Stimulated activated CD4-positive, alpha-beta T cell treated with anti-CD3 and anti-CD28 coated beads, Interleukin-4, amount 100 ng/mL, for 24 hours (primary cell): ENCODE results near the gene DIP2C.

Experiments used
- DNase-seq: peaks from one replicate; pipeline ENCODE4 v3.0.0-alpha.2; 2020

The DIP2C gene

GRCh38 chr10:565676-566075, 123.8 kb downstream of the DIP2C start:
- no peak for DNase-seq

- no peak for DNase-seq
Observed at GRCh38 chr10:565146-565545, 124.3 kb downstream of the DIP2C start.

- DNase-seq, result no peak
Observed at GRCh38 chr10:563827-564226, 125.6 kb downstream of the DIP2C start.

GRCh38 chr10:562142-562541, 127.3 kb downstream of the DIP2C start:
- no peak for DNase-seq

- no peak for DNase-seq
Observed at GRCh38 chr10:561721-562120, 127.7 kb downstream of the DIP2C start.

- DNase-seq, result no peak
Observed at GRCh38 chr10:560314-560992, 129.0 kb downstream of the DIP2C start.

- no peak for DNase-seq
Observed at GRCh38 chr10:559767-560047, 129.8 kb downstream of the DIP2C start.

GRCh38 chr10:558891-559766, 130.3 kb downstream of the DIP2C start:
- DNase-seq, result no peak

GRCh38 chr10:558364-558763, 131.1 kb downstream of the DIP2C start:
- no peak for DNase-seq

GRCh38 chr10:557792-558328, 131.6 kb downstream of the DIP2C start:
- no peak for DNase-seq

- no peak for DNase-seq
Observed at GRCh38 chr10:556971-557637, 132.4 kb downstream of the DIP2C start.

- DNase-seq, result no peak
Observed at GRCh38 chr10:555682-556350, 133.7 kb downstream of the DIP2C start.

- no peak for DNase-seq
Observed at GRCh38 chr10:555281-555680, 134.2 kb downstream of the DIP2C start.

- no peak for DNase-seq
Observed at GRCh38 chr10:554182-554848, 135.2 kb downstream of the DIP2C start.

GRCh38 chr10:553233-553632, 136.2 kb downstream of the DIP2C start:
- no peak for DNase-seq

- no peak for DNase-seq
Observed at GRCh38 chr10:552679-553078, 136.8 kb downstream of the DIP2C start.

- no peak for DNase-seq
Observed at GRCh38 chr10:551373-552252, 137.9 kb downstream of the DIP2C start.

- DNase-seq, result no peak
Observed at GRCh38 chr10:550665-551372, 138.6 kb downstream of the DIP2C start.

GRCh38 chr10:549391-549790, 140.1 kb downstream of the DIP2C start:
- no peak for DNase-seq

- no peak for DNase-seq
Observed at GRCh38 chr10:548238-548901, 141.1 kb downstream of the DIP2C start.
